Measurements from ENCODE around the gene MS4A5.

DNA sequence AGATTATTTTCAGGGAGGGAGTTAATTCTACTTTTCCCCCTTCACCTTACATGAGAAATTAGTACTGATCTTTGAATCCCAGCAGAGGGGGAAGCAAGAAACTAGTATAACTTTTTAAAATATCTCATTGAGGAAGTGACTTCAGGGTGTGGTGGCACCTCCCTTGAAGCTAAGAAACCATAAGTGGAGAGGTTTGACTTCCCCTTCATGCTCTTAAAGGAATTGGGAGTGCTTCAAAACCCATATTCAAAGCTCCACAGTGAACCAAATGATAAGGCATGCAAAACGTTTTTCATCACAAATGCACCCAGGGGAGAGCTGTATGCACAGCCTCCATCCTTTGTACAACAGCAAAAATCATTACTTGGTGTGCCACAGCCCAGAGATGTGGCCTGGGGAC, 32.6 kb upstream of the MS4A5 start:
- no peak for TF ChIP-seq POLR2A (IDR thresholded peaks at IDR 0.05)
- TF ChIP-seq, protein P1, sequence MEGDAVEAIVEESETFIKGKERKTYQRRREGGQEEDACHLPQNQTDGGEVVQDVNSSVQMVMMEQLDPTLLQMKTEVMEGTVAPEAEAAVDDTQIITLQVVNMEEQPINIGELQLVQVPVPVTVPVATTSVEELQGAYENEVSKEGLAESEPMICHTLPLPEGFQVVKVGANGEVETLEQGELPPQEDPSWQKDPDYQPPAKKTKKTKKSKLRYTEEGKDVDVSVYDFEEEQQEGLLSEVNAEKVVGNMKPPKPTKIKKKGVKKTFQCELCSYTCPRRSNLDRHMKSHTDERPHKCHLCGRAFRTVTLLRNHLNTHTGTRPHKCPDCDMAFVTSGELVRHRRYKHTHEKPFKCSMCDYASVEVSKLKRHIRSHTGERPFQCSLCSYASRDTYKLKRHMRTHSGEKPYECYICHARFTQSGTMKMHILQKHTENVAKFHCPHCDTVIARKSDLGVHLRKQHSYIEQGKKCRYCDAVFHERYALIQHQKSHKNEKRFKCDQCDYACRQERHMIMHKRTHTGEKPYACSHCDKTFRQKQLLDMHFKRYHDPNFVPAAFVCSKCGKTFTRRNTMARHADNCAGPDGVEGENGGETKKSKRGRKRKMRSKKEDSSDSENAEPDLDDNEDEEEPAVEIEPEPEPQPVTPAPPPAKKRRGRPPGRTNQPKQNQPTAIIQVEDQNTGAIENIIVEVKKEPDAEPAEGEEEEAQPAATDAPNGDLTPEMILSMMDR (IDR thresholded peaks at IDR 0.05) = no peak
- no peak for TF ChIP-seq POLR2AphosphoS5 (IDR thresholded peaks at IDR 0.05; ENCODE audit: insufficient read depth in 1 of 2, low read depth in 1 of 2)

Measured in vagina (tissue), 2 donors.